Activated B cell treated with CpG ODN at 0.5 μM for 24 hours (primary cell): ENCODE results near the gene SLIT3. TPM values are rescaled to one million over a fixed set of nuclear protein-coding genes. Genes with fewer than 3 reads are reported as not detected.

Experiments
- ATAC-seq: fragments of 200-7000 bp; cut with Tn5 transposase; one replicate; pipeline ENCODE4 v1.10.0; 2021; ENCODE audit warnings: low read depth, mild to moderate bottlenecking, moderate library complexity
- CTCF ChIA-PET: fragments of 350-600 bp; sonication (Branson Sonifier 250); formaldehyde crosslinking; loops from one replicate; lab custom pipeline; 2021; ENCODE audit warnings: antibody characterized with exemption; lab: Charles Lee
- POLR2A ChIA-PET: fragments of 350-600 bp; sonication (Branson Sonifier 250); formaldehyde crosslinking; loops from one replicate; lab custom pipeline; 2021; ENCODE audit warnings: antibody characterized with exemption; lab: Charles Lee
- DNase-seq: peaks from one replicate; pipeline ENCODE4 v3.0.0; 2022
- H3K27ac Mint-ChIP-seq: one replicate; pipeline ENCODE4 v1.8.0; 2020; ENCODE audit warnings: mixed read lengths
- H3K27me3 Mint-ChIP-seq: one replicate; pipeline ENCODE4 v1.8.0; 2021; ENCODE audit warnings: mixed read lengths
- H3K36me3 Mint-ChIP-seq: one replicate; pipeline ENCODE4 v1.8.0; 2021; ENCODE audit warnings: low read depth, mixed read lengths
- H3K4me1 Mint-ChIP-seq: one replicate; pipeline ENCODE4 v1.8.0; 2021; ENCODE audit warnings: mixed read lengths
- H3K4me3 Mint-ChIP-seq: one replicate; pipeline ENCODE4 v1.8.0; 2020; ENCODE audit warnings: mild to moderate bottlenecking, mixed read lengths
- H3K9me3 Mint-ChIP-seq: one replicate; pipeline ENCODE4 v1.8.0; 2020; ENCODE audit warnings: mixed read lengths
- CTCF ChIP-seq: fragments of 200-600 bp; IDR thresholded peaks from one replicate; pipeline ENCODE4 v1.8.0; 2022; ENCODE audit warnings: antibody characterized with exemption, mild to moderate bottlenecking
- intact Hi-C: fragments of 100-400 bp; cut with micrococcal nuclease; formaldehyde crosslinking; loops from one replicate; pipeline ENCODE4 v1.15.1; 2024
- total RNA-seq: library from RNA; stranded (reverse); gene quantifications from 2 replicates; pipeline ENCODE4 v1.2.3, GENCODE V29; 2022

Gene SLIT3
- total RNA-seq, 1 donor from 2014 or later = not detected

- Mint-ChIP-seq H3K9me3 (no peaks in the 10 kb centered on the region), H3K4me3 (no peak overlapping the region), H3K4me1 (no peaks in the 10 kb centered on the region), H3K27me3 (peaks cover 9% of the 10 kb centered on the region), H3K27ac (no peak overlapping the region), H3K36me3 (no peaks in the 10 kb centered on the region)
- ChIA-PET CTCF (no interaction called here), POLR2A (no interaction called here)
- ATAC-seq (no peak), DNase-seq (no peak)
- TF ChIP-seq CTCF = no peak
- intact Hi-C loops = no loop called here
Observed at GRCh38 chr5:168661593-168662485, 639.1 kb downstream of the SLIT3 start.

- H3K4me1 Mint-ChIP-seq = no peaks in the 10 kb centered on the region
- H3K36me3 Mint-ChIP-seq = no peaks in the 10 kb centered on the region
- POLR2A ChIA-PET = no interaction called here
- no peak overlapping the region for H3K4me3 Mint-ChIP-seq
- no peak overlapping the region for H3K27ac Mint-ChIP-seq
- intact Hi-C loops = no loop called here
- DNase-seq (no peak), ATAC-seq (no peak)
- H3K9me3 Mint-ChIP-seq = no peaks in the 10 kb centered on the region
- no peak for TF ChIP-seq CTCF
- H3K27me3 Mint-ChIP-seq = peaks cover 9% of the 10 kb centered on the region
- CTCF ChIA-PET = no interaction called here
Observed at GRCh38 chr5:168660691-168661090, 640.2 kb downstream of the SLIT3 start.

- intact Hi-C loops = no loop called here
- Mint-ChIP-seq H3K27me3 (peaks cover 5% of the 10 kb centered on the region), H3K4me1 (no peaks in the 10 kb centered on the region), H3K36me3 (no peaks in the 10 kb centered on the region), H3K4me3 (no peak overlapping the region), H3K9me3 (no peaks in the 10 kb centered on the region), H3K27ac (no peak overlapping the region)
- ChIA-PET CTCF (no interaction called here), POLR2A (no interaction called here)
- no peak for ATAC-seq
- no peak for DNase-seq
- no peak for TF ChIP-seq CTCF
Observed at GRCh38 chr5:168659286-168659847, 641.6 kb downstream of the SLIT3 start.

- ATAC-seq (no peak), DNase-seq (no peak)
- no peak for TF ChIP-seq CTCF
- POLR2A ChIA-PET = no interaction called here
- H3K27me3 Mint-ChIP-seq = peaks cover 2% of the 10 kb centered on the region
- H3K4me3 Mint-ChIP-seq = no peak overlapping the region
- H3K27ac Mint-ChIP-seq = no peak overlapping the region
- intact Hi-C loops = no loop called here
- no peaks in the 10 kb centered on the region for H3K36me3 Mint-ChIP-seq
- no peaks in the 10 kb centered on the region for H3K4me1 Mint-ChIP-seq
- CTCF ChIA-PET = no interaction called here
- no peaks in the 10 kb centered on the region for H3K9me3 Mint-ChIP-seq
Observed at GRCh38 chr5:168658394-168658793, 642.5 kb downstream of the SLIT3 start.

GRCh38 chr5:168656633-168657032 is 644.3 kb downstream of the SLIT3 start:
- Mint-ChIP-seq H3K9me3 (no peaks in the 10 kb centered on the region), H3K36me3 (no peaks in the 10 kb centered on the region), H3K4me3 (no peak overlapping the region), H3K27me3 (no peaks in the 10 kb centered on the region), H3K27ac (no peak overlapping the region), H3K4me1 (no peaks in the 10 kb centered on the region)
- DNase-seq (no peak), ATAC-seq (no peak)
- intact Hi-C loops = no loop called here
- no peak for TF ChIP-seq CTCF
- ChIA-PET POLR2A (no interaction called here), CTCF (no interaction called here)
